Right atrium auricular region (tissue), 2 donors: Measurements from ENCODE around the gene TBPL1. TPM values are rescaled to one million over a fixed set of nuclear protein-coding genes. Genes with fewer than 3 reads are reported as not detected.

Experiments used
- DNase-seq: peaks from one replicate; pipeline ENCODE4 v3.0.0-alpha.2; 2019; ENCODE audit warnings: low spot score
- H3K27ac ChIP-seq, 2 donors: fragments of 200-600 bp; sonication (generic); 1 replicate in 1 of 2; 2 replicates in 1 of 2; pipeline ENCODE4 v1.5.1; 2016 to 2019
- H3K27me3 ChIP-seq, 2 donors: fragments of 200-600 bp; sonication (generic); one replicate each; pipeline versions ENCODE4 v1.5.1 to v1.6.0; 2017 to 2019
- H3K36me3 ChIP-seq: fragments of 200-600 bp; sonication (generic); one replicate; pipeline ENCODE4 v1.5.1; 2016
- H3K4me1 ChIP-seq, 2 donors: fragments of 200-600 bp; sonication (generic); one replicate each; pipeline versions ENCODE4 v1.5.1 to v1.6.0; 2017 to 2019
- H3K4me3 ChIP-seq, 2 donors: fragments of 200-600 bp; sonication (generic); 1 replicate in 1 of 2; 2 replicates in 1 of 2; pipeline ENCODE4 v1.5.1; 2017 to 2019; ENCODE audit warnings: mild to moderate bottlenecking in 1 of 2, moderate library complexity in 1 of 2
- H3K9me3 ChIP-seq, 2 donors: fragments of 200-600 bp; sonication (generic); one replicate each; pipeline ENCODE4 v1.5.1; 2019
- CTCF ChIP-seq, 2 donors: fragments of 200-600 bp; sonication (generic); IDR thresholded peaks; one replicate each; pipeline ENCODE4 v1.5.1; 2019; ENCODE audit warnings: antibody characterized with exemption in 2 of 2
- total RNA-seq, 2 donors: library from RNA; depleted of rRNA; stranded (reverse); fragments of >200 nt; gene quantifications; one replicate each; pipeline ENCODE4 v1.1.0, GENCODE V29; 2016

TBPL1 gene
- total RNA-seq, 2 donors from 2014 or later = 18.9 to 22.6 TPM

DNA sequence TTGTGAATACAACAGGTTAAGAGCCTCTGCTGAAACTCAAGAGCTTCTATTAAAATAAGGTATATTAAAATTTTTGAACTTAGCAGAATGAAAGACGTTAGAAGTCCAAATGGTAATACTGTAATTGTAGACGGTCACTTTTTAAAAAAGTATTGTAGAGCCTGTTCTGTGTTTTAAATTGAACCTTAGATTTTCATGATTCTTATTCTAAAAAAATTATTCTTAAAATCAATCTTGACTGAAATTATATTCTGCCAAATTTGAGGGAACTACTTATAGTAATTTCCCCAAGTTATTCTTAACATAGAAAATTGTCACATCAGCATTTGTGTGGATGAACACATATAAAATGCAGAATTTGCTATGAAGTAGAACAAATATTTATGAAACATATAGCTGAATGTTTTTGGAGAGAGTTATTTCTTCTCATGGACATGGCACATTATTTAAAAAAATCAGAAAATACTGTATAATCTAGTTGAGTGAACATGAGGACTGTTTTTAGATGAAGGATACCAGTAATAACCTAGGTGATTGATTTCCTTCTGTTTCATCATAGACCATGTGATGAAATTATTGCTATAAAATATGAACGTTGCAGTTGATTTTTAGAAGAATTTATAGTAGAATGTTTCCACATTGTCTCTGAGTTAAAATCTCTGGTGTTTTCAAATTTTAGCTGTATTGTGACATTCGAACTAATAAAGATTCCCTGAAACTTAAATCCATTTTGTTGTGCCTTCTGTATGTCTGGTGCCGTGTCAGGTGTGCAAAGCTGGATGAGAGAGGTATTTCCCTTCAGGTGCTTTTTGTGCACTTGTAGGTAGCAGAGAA is 2.8 kb downstream of the TBPL1 start:
- no peak for TF ChIP-seq CTCF (IDR thresholded peaks at IDR 0.05)
- Histone ChIP-seq H3K36me3 (no peaks in the 10 kb centered on the region), H3K27ac (no peak overlapping the region)

GRCh38 chr6:133956416-133957049 is 3.5 kb downstream of the TBPL1 start:
- H3K9me3 ChIP-seq = no peaks in the 10 kb centered on the region
- peaks cover 0 to 45% of the 10 kb centered on the region in 2 donors for H3K4me1 ChIP-seq
- no peak for DNase-seq
- H3K4me3 ChIP-seq = no peak overlapping the region
- no peaks in the 10 kb centered on the region for H3K36me3 ChIP-seq
- no peak overlapping the region for H3K27ac ChIP-seq
- H3K27me3 ChIP-seq = no peaks in the 10 kb centered on the region
- TF ChIP-seq CTCF (IDR thresholded peaks at IDR 0.05) = no peak

More for the DNA sequence above, 2.8 kb downstream of the TBPL1 start:
- Histone ChIP-seq H3K4me3 (no peak overlapping the region), H3K9me3 (no peaks in the 10 kb centered on the region), H3K4me1 (peaks cover 0 to 52% of the 10 kb centered on the region in 2 donors), H3K27me3 (no peaks in the 10 kb centered on the region)
- no peak for DNase-seq

DNA sequence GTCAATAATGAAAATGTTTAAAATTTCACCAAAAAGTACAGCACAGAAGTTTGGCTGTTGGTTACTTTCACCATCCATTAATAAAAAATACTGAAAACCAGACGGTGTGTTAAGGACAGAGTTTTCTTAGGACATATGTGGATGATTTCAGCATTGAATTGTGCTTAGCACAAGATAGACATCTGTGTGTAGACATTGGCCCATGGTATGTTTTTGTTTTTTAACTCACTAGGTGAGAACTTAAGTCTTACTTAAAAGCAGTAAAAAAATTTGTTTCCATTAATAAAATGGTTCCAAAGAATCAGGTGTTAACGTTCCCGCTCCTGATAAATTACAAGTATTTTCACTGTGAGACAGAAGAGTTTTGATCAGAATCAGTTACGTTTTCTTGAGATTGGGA is 4.2 kb downstream of the TBPL1 start:
- DNase-seq = no peak
- H3K27me3 ChIP-seq = no peaks in the 10 kb centered on the region
- no peaks in the 10 kb centered on the region for H3K9me3 ChIP-seq
- no peak overlapping the region for H3K4me3 ChIP-seq
- H3K4me1 ChIP-seq = peaks cover 0 to 49% of the 10 kb centered on the region in 2 donors
- H3K36me3 ChIP-seq = no peaks in the 10 kb centered on the region
- peak overlapping the region in 1 of 2 donors; percentile 37 for H3K27ac ChIP-seq
- no peak for TF ChIP-seq CTCF (IDR thresholded peaks at IDR 0.05)

DNA sequence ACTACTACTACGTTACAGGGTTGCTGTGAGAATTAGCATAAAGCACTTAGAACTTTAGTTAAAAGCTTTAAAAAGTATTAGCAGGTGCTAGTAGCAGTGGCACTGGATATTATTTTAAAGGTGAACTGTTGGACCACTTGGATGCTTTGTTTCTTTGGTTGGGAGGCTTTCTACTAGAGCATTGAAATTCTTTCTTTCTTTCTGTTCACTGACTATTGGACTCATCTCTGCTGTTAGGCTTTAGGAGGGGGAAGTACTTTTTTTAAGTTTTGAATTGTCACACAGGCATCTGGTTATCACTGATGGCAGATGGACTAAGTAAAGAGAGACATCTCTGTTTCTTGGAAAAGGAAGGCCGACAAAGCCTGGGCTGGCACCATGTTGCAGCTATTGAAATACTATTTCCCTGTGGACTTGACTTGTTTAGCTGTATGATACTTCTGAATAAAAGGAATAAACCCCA is 4.8 kb downstream of the TBPL1 start:
- Histone ChIP-seq H3K27ac (peak overlapping the region in 1 of 2 donors; percentile 37), H3K4me3 (no peak overlapping the region), H3K36me3 (no peaks in the 10 kb centered on the region), H3K9me3 (no peaks in the 10 kb centered on the region), H3K4me1 (peaks cover 0 to 50% of the 10 kb centered on the region in 2 donors), H3K27me3 (no peaks in the 10 kb centered on the region)
- TF ChIP-seq CTCF (IDR thresholded peaks at IDR 0.05) = no peak
- DNase-seq = no peak

GRCh38 chr6:133958791-133959190 is 5.8 kb downstream of the TBPL1 start:
- H3K27me3 ChIP-seq = no peaks in the 10 kb centered on the region
- no peak overlapping the region for H3K27ac ChIP-seq
- no peaks in the 10 kb centered on the region for H3K9me3 ChIP-seq
- no peak for TF ChIP-seq CTCF (IDR thresholded peaks at IDR 0.05)
- no peak for DNase-seq
- no peaks in the 10 kb centered on the region for H3K36me3 ChIP-seq
- peaks cover 0 to 48% of the 10 kb centered on the region in 2 donors for H3K4me1 ChIP-seq
- no peak overlapping the region for H3K4me3 ChIP-seq
